T47D (cell line): ENCODE results near the gene TMA7.
"Not testable (repeated sequence)": the region's sequence is repeated elsewhere in the genome, so short reads cannot be mapped to it uniquely, and the experiment has no call there.

Experiments used
- DNase-seq, 2 experiments: peaks; one replicate each; pipeline versions ENCODE4 v3.0.0 to v3.0.0-alpha.2; 2011 to 2012; ENCODE audit warnings: low read depth in 1 of 2, low spot score in 1 of 2
- JUND ChIP-seq: IDR thresholded peaks from 2 replicates; pipeline ENCODE4 v1.6.1; 2012; ENCODE audit warnings: low read depth
- in situ Hi-C: cut with HindIII; loops from 2 replicates; pipeline ENCODE4 v1.10.0; 2016; ENCODE audit warnings: low sequenced_read_pairs, low pct_unique_long_range_greater_than_20kb

Gene TMA7

DNA sequence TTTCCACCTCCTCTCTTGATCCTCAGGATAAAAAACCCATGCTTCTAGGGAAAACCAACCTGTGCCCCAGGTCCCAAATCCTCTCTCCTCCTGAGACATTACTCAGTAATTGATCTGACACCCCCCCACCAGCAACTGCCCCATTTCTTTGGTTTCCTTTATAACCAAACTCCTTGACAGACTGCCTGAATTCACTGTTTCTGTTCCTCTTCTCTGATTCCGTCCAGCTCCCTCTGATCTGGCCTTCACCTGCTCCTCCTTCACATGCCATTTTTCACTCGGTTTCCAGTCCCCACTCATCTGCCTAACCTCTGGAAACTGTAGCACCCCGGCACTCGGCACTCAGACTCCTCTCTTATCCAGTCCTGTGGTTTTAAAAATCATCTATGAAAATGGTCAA is 2.2 kb upstream of the TMA7 start:
- TF ChIP-seq JUND, result no peak
- in situ Hi-C loops, result no loop called here
- DNase-seq, result no peak

DNA sequence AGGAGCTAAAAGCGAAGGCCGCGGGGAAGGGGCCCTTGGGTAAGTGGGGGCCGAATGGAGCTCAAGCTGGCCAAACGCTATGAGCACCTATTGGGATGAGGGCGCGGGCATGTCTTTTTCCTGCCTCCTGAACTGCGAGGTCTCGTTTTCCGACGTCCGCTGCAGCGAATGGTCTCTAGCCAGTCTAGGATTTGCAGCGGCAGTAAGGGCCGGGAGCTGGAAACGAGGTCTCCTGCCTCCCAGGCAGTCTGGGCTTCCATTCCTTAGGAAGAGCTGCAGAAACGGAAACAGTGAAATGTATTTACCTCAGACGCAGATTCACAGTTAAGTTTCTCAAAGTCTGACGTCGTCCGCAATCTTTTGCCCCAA is 517 bp downstream of the TMA7 start:
- no peak for TF ChIP-seq JUND
- in situ Hi-C loops, result no loop called here
- no peak for DNase-seq

DNA sequence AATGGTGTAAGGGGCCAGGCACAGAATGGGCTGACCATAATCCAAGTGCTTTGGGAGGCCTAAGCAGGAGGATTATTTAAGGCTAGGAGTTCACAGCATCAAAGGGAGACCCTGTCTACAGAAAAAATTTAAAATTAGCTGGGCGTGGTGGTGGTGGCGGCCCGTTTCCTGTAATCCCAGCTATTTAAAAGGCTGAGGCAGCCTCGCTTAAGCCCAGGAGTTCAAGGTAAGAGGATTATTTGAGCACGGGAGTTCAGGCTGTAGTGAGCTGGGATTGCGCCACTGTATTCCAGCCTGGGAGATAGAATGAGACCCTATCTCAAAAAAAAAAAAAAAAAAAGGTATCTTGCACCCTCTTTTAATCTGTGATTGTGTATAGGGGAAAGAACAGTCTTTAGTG is 1.9 kb downstream of the TMA7 start:
- in situ Hi-C loops, result no loop called here
- DNase-seq, result no peak

DNA sequence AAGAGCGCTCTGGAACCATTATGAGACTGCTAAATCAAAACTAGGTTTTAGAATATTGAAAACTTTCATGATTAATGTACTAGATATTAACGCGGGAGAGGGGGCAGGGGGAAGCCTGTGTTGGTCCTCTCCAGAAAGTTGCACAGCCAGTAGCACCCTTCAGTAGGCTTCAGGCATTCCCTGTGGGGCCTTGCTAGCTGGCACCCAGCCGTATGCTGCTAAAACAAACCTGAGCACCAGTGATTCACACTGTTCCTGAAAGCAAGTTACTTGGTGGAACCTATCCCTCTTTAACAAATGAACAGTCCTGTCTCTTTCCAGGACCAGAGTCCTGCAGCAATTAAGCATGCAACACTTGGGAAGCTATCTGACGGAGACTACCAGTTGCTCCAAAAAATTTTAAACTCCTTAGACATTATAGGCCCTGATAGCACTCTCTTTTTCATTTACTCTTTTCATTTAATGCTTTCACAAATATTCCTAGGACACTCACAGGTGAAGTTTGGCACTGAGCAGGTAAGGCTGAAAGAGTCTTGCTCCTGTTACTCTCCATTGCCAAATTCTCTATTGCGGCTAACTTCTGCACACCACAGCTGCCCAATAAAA is 5.3 kb downstream of the TMA7 start:
- TF ChIP-seq JUND, result no peak
- no peak for DNase-seq
- in situ Hi-C loops, result no loop called here

More for the DNA sequence above, 1.9 kb downstream of the TMA7 start:
- no peak for TF ChIP-seq JUND

DNA sequence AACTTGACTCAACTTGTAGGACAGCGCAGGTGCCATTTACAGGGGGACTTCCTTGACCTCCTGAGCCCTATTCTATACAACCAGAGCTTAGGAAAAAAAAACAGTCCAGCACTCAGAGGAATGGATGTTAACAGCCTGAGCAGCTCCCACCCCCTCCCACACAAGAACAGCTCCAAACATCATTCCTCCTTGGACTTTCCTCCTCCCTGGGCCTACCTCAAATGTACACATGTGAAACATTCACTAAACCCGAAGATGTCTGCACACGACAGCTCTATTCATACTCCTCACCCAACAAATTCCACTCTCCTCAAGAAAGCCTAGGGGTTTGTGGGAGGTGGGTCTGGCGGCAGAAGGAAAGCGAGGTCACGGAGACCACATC is 6.0 kb downstream of the TMA7 start:
- no peak for TF ChIP-seq JUND
- in situ Hi-C loops, result no loop called here
- no peak for DNase-seq

DNA sequence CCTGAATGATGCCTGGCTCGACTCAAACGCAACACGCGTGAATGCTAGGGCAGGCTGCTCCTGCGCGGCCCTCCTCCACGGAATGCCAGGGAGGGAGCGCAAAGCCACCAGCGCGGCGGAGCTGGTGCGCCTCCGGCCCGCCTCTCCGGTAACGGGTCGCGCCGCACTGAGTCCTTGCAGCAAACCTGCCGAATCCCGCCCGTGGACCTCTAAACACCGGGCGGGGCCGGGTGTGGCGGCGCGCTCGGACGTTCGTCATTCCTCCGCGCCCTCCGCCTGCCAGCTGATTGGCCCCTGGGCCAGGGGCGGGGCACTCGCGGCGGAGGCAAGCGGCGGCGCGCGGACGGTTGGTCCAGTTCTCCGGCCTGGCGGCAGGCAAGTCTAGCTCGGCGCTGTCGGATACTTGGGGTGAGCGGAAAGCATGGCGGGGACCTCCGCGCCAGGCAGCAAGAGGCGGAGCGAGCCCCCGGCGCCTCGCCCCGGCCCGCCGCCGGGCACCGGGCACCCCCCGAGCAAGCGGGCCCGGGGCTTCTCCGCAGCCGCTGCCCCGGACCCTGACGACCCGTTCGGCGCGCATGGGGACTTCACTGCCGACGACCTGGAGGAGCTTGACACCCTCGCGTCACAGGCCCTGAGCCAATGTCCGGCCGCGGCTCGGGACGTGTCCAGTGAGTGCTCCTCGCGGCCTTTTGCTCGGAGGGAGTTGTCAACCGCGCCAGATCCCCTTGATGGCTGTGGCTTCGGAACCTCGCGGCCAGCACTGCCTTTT is 6.6 kb downstream of the TMA7 start, which contains the start of gene ATRIP:
ATRIP (plus strand) TSS at position 313 of the 769 bp plus-strand sequence; CDS start at position 422, 109 bp downstream.
- TF ChIP-seq JUND, result no peak
- peak in 1 of 2 experiments; percentile 91 for DNase-seq
- in situ Hi-C loops, result no loop called here

DNA sequence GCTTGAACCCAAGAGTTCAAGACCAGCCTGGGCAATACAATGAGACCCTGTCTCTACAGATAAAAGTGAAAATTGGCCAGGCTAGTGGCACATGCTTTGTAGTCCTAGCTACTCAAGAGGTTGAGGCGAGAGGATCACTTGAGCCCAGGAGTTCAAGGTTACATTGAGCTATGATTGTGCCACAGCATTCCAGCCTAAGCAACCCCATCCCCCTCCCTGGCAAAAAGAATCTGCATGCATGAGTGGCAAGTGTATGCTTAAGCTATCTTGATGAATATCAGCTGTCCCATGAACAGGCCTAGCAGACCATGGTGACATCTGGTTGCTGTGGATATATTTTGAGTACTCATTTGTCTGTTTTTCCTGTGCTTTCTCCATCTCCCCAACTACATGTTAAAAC is 11.2 kb downstream of the TMA7 start:
- TF ChIP-seq JUND, result no peak
- in situ Hi-C loops, result no loop called here
- DNase-seq, result peak in 1 of 2 experiments; percentile 71

DNA sequence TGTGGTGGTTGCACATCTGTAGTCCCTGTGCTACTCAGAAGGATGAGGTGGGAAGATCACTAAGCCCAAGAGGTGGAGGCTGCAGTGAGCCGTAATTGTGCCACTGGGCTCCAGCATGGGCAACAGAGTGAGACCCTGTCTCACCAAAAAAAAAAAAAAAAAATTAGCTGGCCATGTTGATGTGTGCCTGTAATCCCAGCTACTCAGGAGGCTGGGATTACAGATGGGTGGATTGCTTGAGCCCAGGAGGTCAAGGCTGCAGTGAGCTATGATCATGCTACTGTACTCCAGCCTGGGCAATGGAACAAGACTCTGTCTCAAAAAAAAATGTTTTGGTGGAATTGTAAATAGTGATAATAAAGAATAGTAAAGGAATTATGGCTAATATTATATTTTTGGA is 16.4 kb downstream of the TMA7 start:
- no peak for DNase-seq
- in situ Hi-C loops, result no loop called here
- TF ChIP-seq JUND, result no peak

DNA sequence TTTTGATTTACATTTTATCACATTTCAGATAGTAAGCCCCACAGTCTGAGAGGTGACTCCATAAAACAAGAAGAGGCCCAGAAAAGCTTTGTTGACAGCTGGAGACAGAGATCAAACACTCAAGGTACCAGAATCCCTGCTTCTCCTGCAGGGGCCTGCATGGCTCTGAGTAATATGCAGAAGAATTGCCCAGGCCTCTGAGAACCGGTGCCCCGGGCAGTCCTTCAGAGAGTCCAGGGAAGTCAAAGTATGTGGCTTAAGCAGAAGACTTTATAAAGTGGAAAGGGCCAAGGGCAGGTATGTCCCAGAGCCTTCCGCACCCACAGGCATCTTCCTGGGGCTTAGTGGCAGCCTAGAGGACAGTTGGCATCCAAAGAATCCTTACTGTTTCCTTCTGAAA is 19.3 kb downstream of the TMA7 start:
- DNase-seq, result no peak
- in situ Hi-C loops, result no loop called here
- no peak for TF ChIP-seq JUND

DNA sequence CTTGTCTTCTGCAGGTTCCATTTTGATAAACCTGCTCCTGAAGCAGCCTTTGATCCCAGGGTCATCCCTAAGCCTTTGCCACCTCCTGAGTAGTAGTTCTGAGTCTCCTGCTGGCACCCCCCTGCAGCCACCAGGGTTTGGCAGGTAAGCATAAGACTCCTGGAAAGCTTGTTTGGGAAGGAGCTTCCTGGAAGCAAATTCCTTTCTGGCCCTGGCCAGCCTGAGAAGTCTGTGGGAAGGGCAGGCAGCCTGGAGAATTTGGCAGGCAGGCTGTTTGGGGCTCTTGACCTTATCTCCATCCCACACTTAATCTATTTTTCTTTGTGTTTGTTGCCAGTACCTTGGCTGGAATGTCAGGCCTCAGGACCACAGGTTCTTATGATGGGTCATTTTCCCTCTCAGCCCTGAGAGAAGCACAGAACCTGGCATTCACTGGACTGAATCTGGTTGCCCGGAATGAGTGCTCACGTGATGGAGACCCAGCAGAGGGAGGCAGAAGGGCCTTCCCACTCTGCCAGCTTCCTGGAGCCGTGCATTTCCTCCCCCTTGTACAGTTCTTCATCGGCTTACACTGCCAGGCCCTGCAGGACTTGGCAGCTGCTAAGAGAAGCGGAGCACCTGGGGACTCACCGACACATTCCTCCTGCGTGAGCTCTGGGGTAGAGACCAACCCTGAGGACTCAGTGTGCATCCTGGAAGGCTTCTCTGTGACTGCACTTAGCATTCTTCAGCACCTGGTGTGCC is 19.9 kb downstream of the TMA7 start:
- TF ChIP-seq JUND, result no peak
- DNase-seq, result no peak
- in situ Hi-C loops, result no loop called here

DNA sequence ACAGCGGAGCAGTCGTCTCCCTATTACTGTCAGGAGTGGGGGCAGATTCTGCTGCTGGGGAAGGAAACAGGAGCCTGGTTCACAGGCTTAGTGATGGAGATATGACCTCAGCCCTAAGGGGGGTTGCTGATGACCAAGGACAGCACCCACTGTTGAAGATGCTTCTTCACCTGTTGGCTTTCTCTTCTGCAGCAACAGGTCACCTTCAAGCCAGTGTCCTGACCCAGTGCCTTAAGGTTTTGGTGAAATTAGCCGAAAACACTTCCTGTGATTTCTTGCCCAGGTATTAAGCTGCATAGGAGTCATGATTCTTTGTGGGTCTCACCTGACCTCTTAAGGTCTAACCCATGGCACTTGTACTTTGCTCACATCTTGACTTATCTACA is 20.5 kb downstream of the TMA7 start:
- in situ Hi-C loops, result no loop called here
- DNase-seq, result no peak
- TF ChIP-seq JUND, result no peak

DNA sequence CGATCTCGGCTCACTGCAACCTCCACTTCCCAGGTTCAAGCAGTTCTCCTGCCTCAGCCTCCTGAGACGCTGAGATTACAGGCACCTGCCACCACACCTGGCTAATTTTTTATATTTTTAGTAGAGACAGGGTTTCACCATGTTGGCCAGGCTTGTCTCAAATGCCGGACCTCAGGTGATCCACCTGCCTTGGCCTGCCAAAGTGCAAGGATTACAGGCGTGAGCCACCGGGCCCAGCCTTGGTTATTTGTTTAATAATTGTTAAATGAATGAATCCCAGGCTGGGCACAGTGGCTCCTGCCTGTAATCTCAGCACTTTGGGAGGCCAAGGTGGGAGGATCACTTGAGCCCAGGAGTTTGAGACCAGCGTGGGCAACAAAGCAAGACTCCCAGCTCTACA is 21.7 kb downstream of the TMA7 start:
- DNase-seq, in situ Hi-C loops: not testable (repeated sequence)

DNA sequence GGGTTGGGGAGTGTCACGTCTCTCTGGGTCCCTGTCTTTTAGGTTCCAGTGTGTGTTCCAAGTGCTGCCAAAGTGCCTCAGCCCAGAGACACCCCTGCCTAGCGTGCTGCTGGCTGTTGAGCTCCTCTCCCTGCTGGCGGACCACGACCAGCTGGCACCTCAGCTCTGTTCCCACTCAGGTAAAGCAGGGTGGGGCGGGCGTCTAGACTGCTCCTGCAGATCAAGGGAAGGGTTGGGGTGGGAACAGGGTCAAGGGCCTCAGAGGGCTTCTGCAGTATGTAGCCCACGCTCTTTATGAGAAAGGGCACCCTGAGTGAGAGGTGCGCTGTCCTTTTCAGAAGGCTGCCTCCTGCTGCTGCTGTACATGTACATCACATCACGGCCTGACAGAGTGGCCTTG is 23.6 kb downstream of the TMA7 start:
- DNase-seq, result no peak
- in situ Hi-C loops, result no loop called here
- no peak for TF ChIP-seq JUND
